ENCODE data around the gene TMEM273. TPM values are rescaled to one million over a fixed set of nuclear protein-coding genes. Genes with fewer than 3 reads are reported as not detected.

The TMEM273 gene
- total RNA-seq, 2 donors from 2014 or later = 1.1 to 13.0 TPM

GRCh38 chr10:49173201-49173772, 14.9 kb downstream of the TMEM273 start:
- H3K27me3 ChIP-seq (replicated peaks; ENCODE audit: insufficient read depth) = no peaks in the 10 kb centered on the region
- intact Hi-C loops (cut with DNase I) = no loop called here
- H3K9me3 ChIP-seq = no peaks in the 10 kb centered on the region
- H3K4me1 ChIP-seq (replicated peaks) = no peaks in the 10 kb centered on the region
- no peak for DNase-seq (ENCODE audit: low spot score)
- H3K27ac ChIP-seq = no peak overlapping the region
- 88% methylated on average over 11 of the region's 11 CpGs for WGBS
- H3K4me3 ChIP-seq = no peak overlapping the region
- TF ChIP-seq POLR2AphosphoS5 (IDR thresholded peaks at IDR 0.05) (no peak), CTCF (IDR thresholded peaks at IDR 0.05) (no peak), POLR2A (IDR thresholded peaks at IDR 0.05) (no peak)
- no peaks in the 10 kb centered on the region for H3K36me3 ChIP-seq

GRCh38 chr10:49172777-49173132, 15.4 kb downstream of the TMEM273 start:
- 92% methylated on average over 3 of the region's 3 CpGs for WGBS
- no peak for TF ChIP-seq POLR2AphosphoS5 (IDR thresholded peaks at IDR 0.05)
- no peak for TF ChIP-seq POLR2A (IDR thresholded peaks at IDR 0.05)
- TF ChIP-seq CTCF (IDR thresholded peaks at IDR 0.05) = no peak

DNA sequence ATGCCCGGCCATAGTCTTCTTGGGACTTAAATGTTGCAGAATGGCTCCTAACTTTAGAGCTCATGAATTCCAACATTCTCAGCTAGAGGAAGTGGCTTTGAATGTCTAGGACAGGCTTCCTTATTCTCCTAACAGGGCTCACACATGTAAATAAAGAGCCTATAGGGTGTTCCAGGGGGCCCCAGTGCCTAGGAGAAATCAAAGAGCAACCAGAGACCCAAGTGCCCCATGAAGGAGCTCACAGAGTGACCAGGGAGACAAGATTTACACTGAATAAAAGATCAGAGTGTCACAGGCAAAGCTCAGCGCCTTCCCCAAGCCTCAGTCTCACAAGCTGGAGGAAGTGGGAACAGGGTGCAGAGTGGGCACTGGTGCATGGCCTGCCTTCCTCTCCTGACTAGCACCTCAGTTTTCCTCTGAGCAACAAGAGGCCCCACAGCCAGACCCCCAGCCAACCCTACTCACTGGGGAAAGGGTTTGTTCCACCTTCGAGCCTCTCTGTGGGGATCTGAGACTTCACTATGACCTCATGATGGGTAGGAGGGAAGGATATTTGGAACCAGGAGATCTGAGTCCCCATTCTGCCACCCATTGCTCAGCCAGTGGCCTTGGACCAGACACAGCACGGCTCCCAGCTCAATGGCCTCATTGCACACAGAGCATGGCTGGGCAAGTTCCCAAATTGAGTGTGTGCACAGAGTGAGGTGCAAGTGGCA, 16.0 kb downstream of the TMEM273 start:
- H3K36me3 ChIP-seq = no peaks in the 10 kb centered on the region
- no peaks in the 10 kb centered on the region for H3K4me1 ChIP-seq (replicated peaks)
- H3K9me3 ChIP-seq = no peaks in the 10 kb centered on the region
- no peak overlapping the region for H3K4me3 ChIP-seq
- no peaks in the 10 kb centered on the region for H3K27me3 ChIP-seq (replicated peaks; ENCODE audit: insufficient read depth)
- intact Hi-C loops (cut with DNase I) = no loop called here
- WGBS = 87% methylated on average over 4 of the region's 4 CpGs
- no peak for DNase-seq (ENCODE audit: low spot score)
- no peak overlapping the region for H3K27ac ChIP-seq
- TF ChIP-seq CTCF (IDR thresholded peaks at IDR 0.05) = no peak

More at GRCh38 chr10:49172777-49173132, 15.4 kb downstream of the TMEM273 start:
- H3K9me3 ChIP-seq = no peaks in the 10 kb centered on the region
- no peaks in the 10 kb centered on the region for H3K27me3 ChIP-seq (replicated peaks; ENCODE audit: insufficient read depth)
- no peaks in the 10 kb centered on the region for H3K4me1 ChIP-seq (replicated peaks)
- no peak overlapping the region for H3K4me3 ChIP-seq
- H3K36me3 ChIP-seq = no peaks in the 10 kb centered on the region
- no peak overlapping the region for H3K27ac ChIP-seq
- intact Hi-C loops (cut with DNase I) = no loop called here
- DNase-seq (ENCODE audit: low spot score) = no peak

DNA sequence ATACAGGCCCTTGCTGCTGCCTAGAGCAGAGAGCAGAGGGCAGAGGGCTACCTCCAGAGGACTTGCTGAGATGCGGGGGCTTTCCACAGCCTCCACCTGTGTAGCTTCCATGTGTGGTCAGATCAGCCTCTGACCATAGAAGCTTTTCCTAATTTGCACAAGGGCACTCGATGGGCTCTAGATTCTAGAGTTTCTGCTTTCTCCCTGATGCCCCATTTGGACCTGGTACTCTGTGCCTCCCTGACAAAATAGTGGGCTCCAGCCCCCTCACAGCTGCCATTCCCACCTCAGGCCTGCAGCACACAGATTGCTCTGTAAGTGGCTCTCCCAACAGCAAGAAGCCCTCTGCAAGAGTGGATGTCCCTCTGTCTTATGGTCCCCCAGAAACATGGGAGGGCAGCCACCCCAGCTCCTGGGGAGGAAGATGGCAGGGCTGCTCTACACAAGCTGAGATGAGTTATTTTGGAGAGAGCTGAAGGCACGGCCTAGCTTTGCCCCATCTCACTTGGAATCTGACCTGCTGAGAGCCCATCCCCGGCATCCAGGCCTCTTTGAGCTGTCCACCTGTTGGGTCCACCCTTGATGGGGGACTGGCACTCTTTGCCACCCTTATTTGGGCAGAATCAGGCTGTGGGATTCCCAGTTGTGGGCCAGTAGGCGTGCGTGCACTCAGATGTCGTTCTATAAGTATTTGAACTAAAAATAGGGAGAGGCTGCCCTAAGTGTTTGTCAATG, 16.7 kb downstream of the TMEM273 start:
- DNase-seq (ENCODE audit: low spot score) = no peak
- Histone ChIP-seq H3K27ac (no peak overlapping the region), H3K4me3 (no peak overlapping the region), H3K4me1 (replicated peaks) (no peaks in the 10 kb centered on the region), H3K27me3 (replicated peaks; ENCODE audit: insufficient read depth) (no peaks in the 10 kb centered on the region), H3K36me3 (no peaks in the 10 kb centered on the region), H3K9me3 (no peaks in the 10 kb centered on the region)
- TF ChIP-seq POLR2AphosphoS5 (IDR thresholded peaks at IDR 0.05) (no peak), CTCF (IDR thresholded peaks at IDR 0.05) (no peak), POLR2A (IDR thresholded peaks at IDR 0.05) (no peak)
- WGBS = 92% methylated on average over 7 of the region's 7 CpGs
- intact Hi-C loops (cut with DNase I) = no loop called here
